Fibroblast of the aortic adventitia (primary cell): ENCODE measurements around the gene TUBB8. TPM values are rescaled to one million over a fixed set of nuclear protein-coding genes. Genes with fewer than 3 reads are reported as not detected.

Source experiments
- DNase-seq: peaks from one replicate; pipeline ENCODE4 v3.0.0-alpha.2; 2010; ENCODE audit warnings: low read depth
- H3K4me3 ChIP-seq: 2 replicates; pipeline ENCODE4 v1.5.1; 2011; ENCODE audit warnings: low read depth, mild to moderate bottlenecking, control low read depth, low read length, moderate library complexity
- CTCF ChIP-seq: IDR thresholded peaks from 2 replicates; pipeline ENCODE4 v1.5.1; 2011; ENCODE audit warnings: mild to moderate bottlenecking, low read length, control low read depth, inconsistent platforms; ENCODE audit not compliant: insufficient read depth
- total RNA-seq: library from RNA; depleted of rRNA; stranded (reverse); fragments of >200 nt; gene quantifications from 2 replicates; pipeline ENCODE4 v1.2.3, GENCODE V29; 2012; ENCODE audit warnings: low replicate concordance

Gene TUBB8
- total RNA-seq: not detected in 2 replicates

GRCh38 chr10:48996-49395 is at the start of gene TUBB8:
Gene TUBB8 (minus strand): TSS chr10:49296. CDS start chr10:49238, 58 bp downstream.
- DNase-seq: no peak
- no peak for TF ChIP-seq CTCF
- no peak within 1 kb of the TSS for H3K4me3 ChIP-seq

- no peak for TF ChIP-seq CTCF
- DNase-seq: no peak
These were observed 47.4 kb upstream of the TUBB8 start for GRCh38 chr10:96466-96865.

GRCh38 chr10:95356-96115 is 46.4 kb upstream of the TUBB8 start:
- H3K4me3 ChIP-seq: no peak overlapping the region
- no peak for TF ChIP-seq CTCF
- no peak for DNase-seq

More at GRCh38 chr10:96466-96865, 47.4 kb upstream of the TUBB8 start:
- no peak overlapping the region for H3K4me3 ChIP-seq

- TF ChIP-seq CTCF: no peak
- DNase-seq: no peak
- no peak overlapping the region for H3K4me3 ChIP-seq
These were observed 45.5 kb upstream of the TUBB8 start for GRCh38 chr10:94613-95012.

- no peak overlapping the region for H3K4me3 ChIP-seq
- no peak for DNase-seq
- no peak for TF ChIP-seq CTCF
These were observed 43.8 kb upstream of the TUBB8 start for GRCh38 chr10:92846-93245.

- no peak overlapping the region for H3K4me3 ChIP-seq
- DNase-seq: no peak
- no peak for TF ChIP-seq CTCF
These were observed 43.1 kb upstream of the TUBB8 start for GRCh38 chr10:92153-92552.

- no peak for DNase-seq
These were observed 42.2 kb upstream of the TUBB8 start for GRCh38 chr10:91313-91712.

More at GRCh38 chr10:91313-91712, 42.2 kb upstream of the TUBB8 start:
- no peak for TF ChIP-seq CTCF
- H3K4me3 ChIP-seq: no peak overlapping the region
